Fibroblast of lung (primary cell): Measurements from ENCODE around the gene NAIF1. TPM values are rescaled to one million over a fixed set of nuclear protein-coding genes. Genes with fewer than 3 reads are reported as not detected.
A peak's percentile ranks its signal among the peaks of the same experiment; 100 is the strongest.

Source experiments
- DNase-seq, 2 donors: peaks; one replicate each; pipeline versions ENCODE4 v3.0.0 to v3.0.0-alpha.2; 2010; ENCODE audit warnings: low read depth in 2 of 2
- H2AFZ ChIP-seq: 2 replicates; pipeline ENCODE4 v1.5.1; 2012; ENCODE audit warnings: low read length, control low read depth, inconsistent platforms
- H3K27ac ChIP-seq: 2 replicates; pipeline ENCODE4 v1.5.1; 2011; ENCODE audit warnings: low read length, control low read depth; ENCODE audit not compliant: insufficient read depth
- H3K27me3 ChIP-seq: 2 replicates; pipeline ENCODE4 v1.5.1; 2011; ENCODE audit warnings: mild to moderate bottlenecking, low read length; ENCODE audit not compliant: control insufficient read depth, insufficient read depth
- H3K36me3 ChIP-seq: 2 replicates; pipeline ENCODE4 v1.5.1; 2011; ENCODE audit warnings: low read length; ENCODE audit not compliant: control insufficient read depth, insufficient read depth
- H3K4me1 ChIP-seq: 2 replicates; pipeline ENCODE4 v1.5.1; 2011; ENCODE audit warnings: low read length; ENCODE audit not compliant: control insufficient read depth, insufficient read depth; ENCODE audit errors: extremely low read depth
- H3K4me2 ChIP-seq: 2 replicates; pipeline ENCODE4 v1.5.1; 2011; ENCODE audit warnings: low read length, control low read depth; ENCODE audit not compliant: insufficient read depth; ENCODE audit errors: extremely low read depth
- H3K4me3 ChIP-seq, 4 experiments: fragments of 200-600 bp in 1 of 4; sonication (generic) in 1 of 4; replicated peaks in 1 of 4; 2 replicates each; pipeline ENCODE4 v1.5.1; 2011 to 2016; ENCODE audit warnings: low read length in 4 of 4, low read depth in 3 of 4, mild to moderate bottlenecking in 3 of 4, control low read depth in 2 of 4, inconsistent platforms in 1 of 4, mixed read lengths in 1 of 4; ENCODE audit not compliant: insufficient read depth in 1 of 4; ENCODE audit errors: control extremely low read depth in 1 of 4
- H3K79me2 ChIP-seq: 2 replicates; pipeline ENCODE4 v1.5.1; 2012; ENCODE audit warnings: mild to moderate bottlenecking, low read length, inconsistent platforms; ENCODE audit not compliant: control insufficient read depth, insufficient read depth
- H3K9ac ChIP-seq: 2 replicates; pipeline ENCODE4 v1.5.1; 2011; ENCODE audit warnings: mild to moderate bottlenecking, low read length, control low read depth; ENCODE audit not compliant: insufficient read depth
- H3K9me3 ChIP-seq: 2 replicates; pipeline ENCODE4 v1.5.1; 2012; ENCODE audit warnings: low read depth, low read length; ENCODE audit not compliant: control insufficient read depth, insufficient read depth
- H4K20me1 ChIP-seq: 2 replicates; pipeline ENCODE4 v1.5.1; 2011; ENCODE audit warnings: low read length; ENCODE audit not compliant: control insufficient read depth, insufficient read depth; ENCODE audit errors: extremely low read depth
- EZH2 ChIP-seq: IDR thresholded peaks from 2 replicates; pipeline ENCODE4 v1.5.1; 2012; ENCODE audit warnings: low read length, control low read depth, mild to moderate bottlenecking; ENCODE audit errors: missing control alignments
- polyA plus RNA-seq, 2 donors: library from polyadenylated mRNA; depleted of rRNA in 1 of 2; stranded (reverse) in 1 of 2; unstranded in 1 of 2; fragments of >200 nt; gene quantifications; 2 replicates each; pipeline ENCODE4 v1.2.1, GENCODE V29; 2011 to 2012; ENCODE audit warnings: missing spikeins in 1 of 2
- total RNA-seq: library from RNA; depleted of rRNA; stranded (reverse); fragments of >200 nt; gene quantifications from 2 replicates; pipeline ENCODE4 v1.2.1, GENCODE V29; 2014
- TF ChIP-seq, protein P1 (sequence below), 2 donors: IDR thresholded peaks in 1 of 2; conservative IDR thresholded peaks in 1 of 2; 1 replicate in 1 of 2; 2 replicates in 1 of 2; pipeline ENCODE4 v1.5.1; 2011 to 2012; ENCODE audit warnings: low read length in 2 of 2, control low read depth in 1 of 2, inconsistent platforms in 1 of 2, low read depth in 1 of 2, mild to moderate bottlenecking in 1 of 2

NAIF1 gene
- total and polyA plus RNA-seq, 2 donors (not counting 1 experiment from before 2014, with no cell fraction given), result 5.5 to 13.2 TPM

DNA sequence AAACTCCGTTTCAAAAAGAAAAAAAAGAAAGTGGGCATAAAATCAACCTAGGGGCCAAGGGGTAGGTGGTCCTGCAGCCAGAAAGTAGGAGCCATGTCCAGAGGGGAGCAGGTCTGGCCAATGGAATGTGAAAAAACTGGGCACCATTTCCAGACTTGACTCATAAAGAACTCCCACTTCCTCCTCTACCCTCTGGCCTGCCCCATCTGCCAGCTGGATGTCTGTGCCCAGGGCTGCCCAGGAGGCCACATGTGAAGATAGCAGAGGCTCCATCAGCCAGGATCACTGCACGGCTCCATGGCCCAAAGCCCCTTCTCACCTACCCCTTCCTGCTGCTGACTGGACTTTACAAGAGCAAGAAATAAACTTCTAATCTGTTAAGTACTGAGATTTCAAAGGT is 44.2 kb downstream of the NAIF1 start:
- Histone ChIP-seq H2AFZ (no peak overlapping the region), H4K20me1 (no peaks in the 10 kb centered on the region), H3K27me3 (no peaks in the 10 kb centered on the region), H3K9ac (no peak overlapping the region), H3K4me1 (no peaks in the 10 kb centered on the region), H3K36me3 (no peaks in the 10 kb centered on the region), H3K27ac (no peak overlapping the region), H3K4me2 (no peak overlapping the region), H3K4me3 (no peak overlapping the region), H3K9me3 (no peaks in the 10 kb centered on the region), H3K79me2 (no peaks in the 10 kb centered on the region)
- peak in 1 of 2 donors; percentile 25 for DNase-seq
- TF ChIP-seq, protein P1, sequence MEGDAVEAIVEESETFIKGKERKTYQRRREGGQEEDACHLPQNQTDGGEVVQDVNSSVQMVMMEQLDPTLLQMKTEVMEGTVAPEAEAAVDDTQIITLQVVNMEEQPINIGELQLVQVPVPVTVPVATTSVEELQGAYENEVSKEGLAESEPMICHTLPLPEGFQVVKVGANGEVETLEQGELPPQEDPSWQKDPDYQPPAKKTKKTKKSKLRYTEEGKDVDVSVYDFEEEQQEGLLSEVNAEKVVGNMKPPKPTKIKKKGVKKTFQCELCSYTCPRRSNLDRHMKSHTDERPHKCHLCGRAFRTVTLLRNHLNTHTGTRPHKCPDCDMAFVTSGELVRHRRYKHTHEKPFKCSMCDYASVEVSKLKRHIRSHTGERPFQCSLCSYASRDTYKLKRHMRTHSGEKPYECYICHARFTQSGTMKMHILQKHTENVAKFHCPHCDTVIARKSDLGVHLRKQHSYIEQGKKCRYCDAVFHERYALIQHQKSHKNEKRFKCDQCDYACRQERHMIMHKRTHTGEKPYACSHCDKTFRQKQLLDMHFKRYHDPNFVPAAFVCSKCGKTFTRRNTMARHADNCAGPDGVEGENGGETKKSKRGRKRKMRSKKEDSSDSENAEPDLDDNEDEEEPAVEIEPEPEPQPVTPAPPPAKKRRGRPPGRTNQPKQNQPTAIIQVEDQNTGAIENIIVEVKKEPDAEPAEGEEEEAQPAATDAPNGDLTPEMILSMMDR (conservative IDR thresholded peaks at IDR 0.05 in 1 of 2, IDR thresholded peaks at IDR 0.05 in 1 of 2; ENCODE audit: low read depth in 1 of 2, low read length in 2 of 2), result no peak

DNA sequence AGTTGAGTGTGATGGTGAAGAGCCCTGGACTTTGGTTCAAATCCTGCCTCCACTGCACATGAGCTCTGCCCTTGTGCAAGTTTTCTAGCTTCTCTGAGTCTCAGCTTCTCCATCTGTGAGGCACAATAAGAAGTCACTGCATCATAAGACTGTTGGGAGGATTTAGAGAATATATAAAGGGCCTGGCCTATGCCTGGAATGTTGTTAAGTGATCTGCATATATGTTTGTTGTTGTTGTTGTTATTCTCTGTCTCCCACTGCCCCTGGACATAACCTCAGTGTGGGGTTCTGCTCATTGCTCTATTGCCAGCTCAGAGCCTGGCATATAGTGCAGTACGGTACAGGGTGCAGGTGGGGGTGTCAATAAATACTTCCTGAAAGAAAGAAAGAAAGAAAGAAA is 46.0 kb downstream of the NAIF1 start:
- no peak overlapping the region for H3K27ac ChIP-seq
- no peaks in the 10 kb centered on the region for H4K20me1 ChIP-seq
- H3K9ac ChIP-seq, result no peak overlapping the region
- no peak overlapping the region for H3K4me3 ChIP-seq
- no peak overlapping the region for H3K4me2 ChIP-seq
- DNase-seq, result no peak
- no peaks in the 10 kb centered on the region for H3K9me3 ChIP-seq
- H2AFZ ChIP-seq, result no peak overlapping the region
- TF ChIP-seq EZH2, result no peak
- TF ChIP-seq, protein P1 (conservative IDR thresholded peaks at IDR 0.05 in 1 of 2, IDR thresholded peaks at IDR 0.05 in 1 of 2; ENCODE audit: low read depth in 1 of 2, low read length in 2 of 2), result no peak
- H3K4me1 ChIP-seq, result no peaks in the 10 kb centered on the region
- no peaks in the 10 kb centered on the region for H3K27me3 ChIP-seq
- no peaks in the 10 kb centered on the region for H3K79me2 ChIP-seq
- no peaks in the 10 kb centered on the region for H3K36me3 ChIP-seq

DNA sequence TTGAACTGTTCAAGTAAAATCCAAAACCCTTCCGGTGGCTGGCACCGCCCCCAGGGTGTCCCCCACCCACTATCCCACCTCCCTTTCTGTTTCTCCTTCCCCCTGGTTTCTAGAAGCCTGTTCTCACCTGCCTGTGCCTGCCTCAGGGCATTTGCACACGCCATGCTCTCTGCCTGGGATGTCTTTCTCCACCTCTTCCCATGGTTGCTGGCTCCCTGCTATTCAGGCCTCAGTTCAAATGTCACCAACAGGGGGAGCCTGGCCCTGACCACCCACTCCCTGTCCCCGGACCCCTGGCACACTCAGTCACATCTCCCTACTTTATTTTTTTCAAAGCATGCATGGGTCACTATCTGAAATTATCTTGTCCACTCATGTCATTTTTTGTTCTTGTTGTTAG is 46.4 kb downstream of the NAIF1 start:
- no peaks in the 10 kb centered on the region for H3K4me1 ChIP-seq

More for the DNA sequence above, 46.4 kb downstream of the NAIF1 start:
- Histone ChIP-seq H3K27me3 (no peaks in the 10 kb centered on the region), H3K9me3 (no peaks in the 10 kb centered on the region), H3K79me2 (no peaks in the 10 kb centered on the region), H4K20me1 (no peaks in the 10 kb centered on the region), H3K27ac (no peak overlapping the region), H3K36me3 (no peaks in the 10 kb centered on the region), H3K4me3 (no peak overlapping the region), H3K4me2 (no peak overlapping the region), H3K9ac (no peak overlapping the region), H2AFZ (no peak overlapping the region)
- DNase-seq, result no peak
- TF ChIP-seq EZH2, result no peak
- TF ChIP-seq, protein P1 (conservative IDR thresholded peaks at IDR 0.05 in 1 of 2, IDR thresholded peaks at IDR 0.05 in 1 of 2; ENCODE audit: low read depth in 1 of 2, low read length in 2 of 2), result peak in 1 of 2 donors; percentile 17
